ENCODE results near the gene CAPN8.

CAPN8 gene

GRCh38 chr1:223665592-223666312 is at the start of gene CAPN8:
Gene CAPN8, minus strand, starts transcription at chr1:223665701. Its CDS starts 55 bp downstream, at chr1:223665646.
- DNase-seq = no peak

- peak; percentile 47 for DNase-seq
Measured at GRCh38 chr1:223714849-223715603, 49.5 kb upstream of the CAPN8 start.

- no peak for DNase-seq
Measured at GRCh38 chr1:223714421-223714724, 48.9 kb upstream of the CAPN8 start.

- no peak for DNase-seq
Measured at GRCh38 chr1:223713546-223714420, 48.3 kb upstream of the CAPN8 start.

GRCh38 chr1:223712850-223713474 is 47.5 kb upstream of the CAPN8 start:
- DNase-seq = peak; percentile 61

- DNase-seq = peak; percentile 94
Measured at GRCh38 chr1:223712194-223712849, 46.8 kb upstream of the CAPN8 start, which contains the start of gene CAPN2. Gene CAPN2, plus strand, starts transcription at chr1:223712539. Its CDS starts 102 bp downstream, at chr1:223712641.

GRCh38 chr1:223711747-223712193 is 46.3 kb upstream of the CAPN8 start:
- DNase-seq = no peak

GRCh38 chr1:223711173-223711572 is 45.7 kb upstream of the CAPN8 start:
- DNase-seq = no peak

- DNase-seq = no peak
Measured at GRCh38 chr1:223710179-223711133, 45.0 kb upstream of the CAPN8 start.

- DNase-seq = no peak
Measured at GRCh38 chr1:223709598-223709997, 44.1 kb upstream of the CAPN8 start.

- DNase-seq = no peak
Measured at GRCh38 chr1:223708651-223709268, 43.3 kb upstream of the CAPN8 start.

GRCh38 chr1:223708001-223708359 is 42.5 kb upstream of the CAPN8 start:
- DNase-seq = no peak

- peak; percentile 41 for DNase-seq
Measured at GRCh38 chr1:223707256-223708000, 41.9 kb upstream of the CAPN8 start.

- DNase-seq = no peak
Measured at GRCh38 chr1:223706077-223706973, 40.8 kb upstream of the CAPN8 start.

- peak; percentile 48 for DNase-seq
Measured at GRCh38 chr1:223704921-223705878, 39.7 kb upstream of the CAPN8 start.

- DNase-seq = no peak
Measured at GRCh38 chr1:223703668-223704013, 38.1 kb upstream of the CAPN8 start.

All from suppressor macrophage treated with lipopolysaccharide for 4 hours (primary cell).